ENCODE results near the gene DIO2.

Gene DIO2

GRCh38 chr14:80211153-80212022, at the start of gene DIO2:
TSS of gene DIO2 (minus strand) at chr14:80211504. CDS start at chr14:80211472, 32 bp downstream.
- FAIRE-seq, result no peak

- FAIRE-seq, result no peak
Observed at GRCh38 chr14:80260645-80261044, 49.3 kb upstream of the DIO2 start.

- no peak for FAIRE-seq
Observed at GRCh38 chr14:80239631-80240030, 28.3 kb upstream of the DIO2 start.

- no peak for FAIRE-seq
Observed at GRCh38 chr14:80237143-80237542, 25.8 kb upstream of the DIO2 start.

- no peak for FAIRE-seq
Observed at GRCh38 chr14:80233470-80234089, 22.3 kb upstream of the DIO2 start.

GRCh38 chr14:80231702-80232101, 20.4 kb upstream of the DIO2 start:
- no peak for FAIRE-seq

- FAIRE-seq, result no peak
Observed at GRCh38 chr14:80223696-80224465, 12.6 kb upstream of the DIO2 start.

GRCh38 chr14:80216818-80217217, 5.5 kb upstream of the DIO2 start:
- FAIRE-seq, result no peak

- no peak for FAIRE-seq
Observed at GRCh38 chr14:80215756-80216581, 4.7 kb upstream of the DIO2 start.

- FAIRE-seq, result no peak
Observed at GRCh38 chr14:80215081-80215480, 3.8 kb upstream of the DIO2 start.

GRCh38 chr14:80213602-80214001, 2.3 kb upstream of the DIO2 start:
- FAIRE-seq, result no peak

GRCh38 chr14:80212023-80212397, 706 bp upstream of the DIO2 start:
- FAIRE-seq, result no peak

GRCh38 chr14:80208461-80208860, 2.8 kb downstream of the DIO2 start:
- FAIRE-seq, result no peak

- no peak for FAIRE-seq
Observed at GRCh38 chr14:80206351-80207080, 4.8 kb downstream of the DIO2 start.

- no peak for FAIRE-seq
Observed at GRCh38 chr14:80202888-80203562, 8.3 kb downstream of the DIO2 start.

- FAIRE-seq, result no peak
Observed at GRCh38 chr14:80200093-80200492, 11.2 kb downstream of the DIO2 start.

- FAIRE-seq, result no peak
Observed at GRCh38 chr14:80188571-80188970, 22.7 kb downstream of the DIO2 start.

GRCh38 chr14:80186301-80186800, 25.0 kb downstream of the DIO2 start:
- FAIRE-seq, result no peak

GRCh38 chr14:80176893-80177292, 34.4 kb downstream of the DIO2 start:
- no peak for FAIRE-seq

- FAIRE-seq, result no peak
Observed at GRCh38 chr14:80172375-80173051, 38.8 kb downstream of the DIO2 start.

All from colon (tissue), 2 donors.